GM19468 (cell line): Measurements from ENCODE around the gene STX1B.
A peak's percentile ranks its signal among the peaks of the same experiment; 100 is the strongest.

Source experiments
- ATAC-seq: cut with Tn5 transposase; IDR thresholded peaks from one replicate; pipeline ENCODE4 v1.9.1; 2021; ENCODE audit warnings: mild to moderate bottlenecking, moderate library complexity, moderate number of reproducible peaks; ENCODE audit not compliant: unreplicated experiment; ENCODE audit errors: extremely low read depth

STX1B gene

DNA sequence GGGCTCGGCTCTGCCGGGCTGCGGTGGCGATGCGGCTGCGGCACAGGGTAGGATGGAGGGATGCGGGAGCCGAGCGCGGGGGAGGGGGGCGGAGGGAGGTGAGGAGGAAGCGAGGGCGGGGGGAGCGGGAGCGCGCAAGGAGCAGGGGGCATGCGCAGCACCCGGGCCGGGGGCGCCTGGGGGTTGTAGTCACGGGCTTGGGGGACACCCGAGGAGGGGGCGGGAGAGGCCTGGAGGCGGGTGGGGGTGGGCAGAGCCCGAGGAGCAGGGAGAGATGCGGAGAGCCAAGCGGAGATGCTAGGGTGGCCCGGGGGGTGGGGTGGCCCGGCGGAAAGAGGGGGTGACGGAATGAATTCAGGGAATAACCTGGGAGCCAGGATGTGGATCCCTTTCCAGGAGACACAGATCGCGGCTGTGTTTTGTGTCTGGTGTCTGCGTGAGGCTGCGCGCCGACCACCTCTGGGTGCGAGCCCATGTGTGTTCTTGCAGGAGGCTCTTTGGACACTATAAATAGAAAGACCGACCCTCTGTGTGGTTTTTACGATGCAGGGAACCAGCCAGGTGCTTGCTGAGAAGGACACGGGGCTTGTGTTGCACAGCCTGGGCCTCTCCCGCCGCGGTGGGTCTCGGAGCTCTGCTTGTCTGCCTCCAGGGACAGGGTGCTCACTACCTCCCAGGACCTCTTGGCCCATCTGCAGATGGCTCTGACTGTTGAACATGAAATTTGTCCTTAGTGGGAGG, at the start of gene STX1B:
TSS of gene STX1B (minus strand) at position 54 of the 741 bp plus-strand sequence. CDS start 242 bp downstream, outside the sequence.
- no peak for ATAC-seq

DNA sequence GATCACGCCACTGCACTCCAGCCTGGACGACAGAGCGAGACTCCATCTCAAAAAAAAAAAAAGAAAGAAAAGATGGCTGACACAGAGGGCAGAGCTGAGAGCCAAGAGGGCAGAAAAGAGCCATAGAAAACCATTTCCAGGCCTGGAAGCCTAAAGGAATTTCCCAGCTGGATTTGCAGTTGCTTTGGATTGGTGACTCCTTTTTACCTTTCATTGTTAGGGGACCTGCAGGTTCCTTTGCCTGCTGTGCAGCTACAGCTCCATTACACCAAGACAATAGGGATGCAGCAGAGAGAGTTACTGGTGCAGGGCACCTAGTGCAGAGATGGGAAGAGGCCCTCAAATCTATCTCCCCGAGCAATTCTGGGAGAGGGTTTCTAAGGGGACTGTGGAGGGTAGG, 45.2 kb upstream of the STX1B start:
- ATAC-seq: no peak

DNA sequence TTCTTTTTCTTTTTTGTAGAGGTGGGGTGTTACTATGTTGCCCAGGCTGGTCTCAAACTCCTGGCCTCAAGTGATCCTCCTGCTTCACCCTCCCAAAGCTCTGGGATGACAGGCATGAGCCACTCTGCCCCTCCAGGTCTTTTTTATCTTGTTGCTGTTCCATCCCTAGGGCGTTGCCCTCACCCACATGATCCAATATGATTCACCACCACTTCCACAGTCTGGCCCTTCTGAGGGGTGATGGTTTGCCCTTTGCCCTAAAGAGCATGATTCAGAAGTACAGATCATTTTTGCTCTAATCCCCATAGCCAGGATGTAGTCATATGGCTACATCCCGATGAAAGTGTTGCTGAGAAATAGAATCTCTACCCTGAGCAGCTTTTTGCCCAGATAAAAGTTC, 41.7 kb upstream of the STX1B start:
- no peak for ATAC-seq

DNA sequence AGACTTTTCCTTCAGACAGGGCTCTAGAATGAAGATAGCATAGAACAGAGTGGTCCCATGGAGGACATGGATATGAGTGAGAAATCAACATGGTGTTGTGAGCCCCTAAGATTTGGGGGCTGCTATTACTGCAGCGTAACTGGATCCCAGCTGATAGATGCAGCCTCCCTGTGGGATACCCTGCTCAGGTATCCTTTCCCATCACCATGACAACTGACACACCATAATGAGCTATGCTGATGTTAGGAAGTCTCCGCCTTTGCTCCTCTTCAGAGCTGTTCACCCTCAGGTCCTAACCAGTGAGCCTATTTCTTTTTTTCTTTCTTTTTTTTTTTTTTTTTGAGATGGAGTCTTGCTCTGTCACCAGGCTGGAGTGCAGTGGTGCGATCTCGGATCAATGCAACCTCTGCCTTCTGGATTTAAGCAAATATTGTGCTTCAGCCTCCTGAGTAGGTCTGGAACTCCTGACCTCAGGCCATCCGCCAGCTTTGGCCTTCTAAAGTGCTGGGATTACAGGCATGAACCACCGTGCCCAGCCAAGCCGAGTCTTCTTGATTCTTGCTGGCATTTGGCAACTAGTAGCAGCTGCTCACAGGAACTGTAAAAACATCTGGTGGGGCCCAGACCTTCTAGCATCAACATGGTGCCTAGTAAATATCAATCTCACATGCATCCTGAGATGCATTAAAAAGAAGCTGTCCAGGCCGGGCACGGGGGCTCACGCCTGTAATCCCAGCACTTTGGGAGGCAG, 40.0 kb upstream of the STX1B start:
- ATAC-seq: no peak

DNA sequence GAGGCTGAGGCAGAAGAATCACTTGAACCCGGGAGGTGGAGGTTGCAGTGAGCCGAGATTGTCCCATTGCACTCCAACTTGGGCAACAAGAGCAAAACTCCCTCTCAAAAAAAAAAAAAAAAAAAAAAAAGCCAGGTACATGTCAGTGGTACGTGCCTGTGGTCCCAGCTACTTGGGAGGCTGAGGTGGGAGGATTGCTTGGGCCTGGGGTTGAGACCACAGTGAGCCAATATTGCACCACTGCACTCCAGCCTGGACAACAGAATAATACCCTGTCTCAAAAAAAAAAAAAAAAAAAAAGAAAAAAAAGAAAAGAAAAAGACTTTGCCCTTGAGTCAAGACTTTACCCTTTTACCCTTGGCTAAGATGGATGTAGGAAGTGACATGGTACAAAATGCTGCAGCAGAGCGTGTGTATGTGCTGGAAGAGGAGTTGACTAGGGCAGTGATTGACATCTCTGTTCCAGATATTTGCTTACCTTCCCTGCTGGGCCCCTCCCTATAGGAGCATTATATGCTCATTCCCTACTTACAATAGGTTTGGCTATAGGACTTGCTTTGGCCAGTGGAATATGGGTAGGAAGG, 33.6 kb upstream of the STX1B start:
- no peak for ATAC-seq

DNA sequence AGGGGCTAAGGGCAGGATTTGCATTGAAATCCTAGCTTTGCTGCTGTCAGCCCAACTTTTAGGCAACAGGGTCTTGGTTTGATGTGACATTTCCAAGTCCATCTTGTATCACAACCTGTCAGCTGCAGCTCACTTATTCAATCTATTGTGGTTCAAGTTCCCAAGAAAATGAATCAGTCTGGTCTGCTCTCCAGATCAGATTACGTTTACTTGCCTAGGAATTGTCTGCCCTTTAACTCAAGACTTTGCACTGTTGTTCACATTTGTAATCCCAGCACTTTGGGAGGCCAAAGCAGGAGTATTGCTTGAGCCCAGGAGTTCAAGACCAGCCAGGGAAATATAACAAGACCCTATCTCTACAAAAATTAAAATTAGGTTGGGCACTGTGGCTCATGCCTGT, 32.9 kb upstream of the STX1B start:
- no peak for ATAC-seq

DNA sequence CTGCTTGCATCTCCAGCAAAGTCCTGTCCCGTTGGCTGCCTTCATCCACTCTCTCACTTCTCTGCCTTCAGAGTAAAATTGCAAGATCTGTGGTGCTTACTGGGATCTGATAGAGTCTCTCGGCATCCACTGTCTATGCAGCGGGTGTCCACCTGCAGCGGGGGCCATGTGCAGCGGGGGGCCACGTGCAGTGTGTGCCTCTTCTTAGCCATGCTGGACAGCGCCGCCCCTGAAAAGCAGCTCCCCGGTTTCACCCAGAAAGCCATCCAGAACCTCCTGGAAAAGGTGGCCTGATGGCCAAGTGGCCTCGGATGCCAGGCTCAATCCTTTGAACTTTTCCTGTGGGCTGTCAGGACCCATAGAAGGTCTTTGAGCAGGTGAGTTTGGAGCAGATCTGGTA, 32.4 kb upstream of the STX1B start:
- no peak for ATAC-seq

DNA sequence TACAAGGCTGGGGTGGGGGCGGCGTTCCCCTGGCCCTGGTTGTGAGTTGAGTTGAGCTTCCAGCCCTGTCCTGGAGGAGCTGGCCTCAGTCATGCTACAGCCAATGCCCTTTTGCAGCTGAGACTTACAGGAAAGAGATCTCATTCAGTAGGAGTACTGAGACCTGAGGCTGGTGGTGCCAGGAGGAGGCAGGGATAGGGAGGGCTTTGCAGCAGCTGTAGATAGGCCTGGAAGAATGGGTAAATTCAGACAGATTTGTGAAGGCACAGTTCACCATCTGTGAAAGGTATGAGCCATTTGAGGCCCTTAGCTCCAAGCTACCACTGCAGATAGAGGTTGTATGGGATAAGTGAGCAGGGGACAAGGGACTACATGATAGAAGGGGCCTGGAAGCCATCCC, 28.6 kb upstream of the STX1B start:
- ATAC-seq: no peak

DNA sequence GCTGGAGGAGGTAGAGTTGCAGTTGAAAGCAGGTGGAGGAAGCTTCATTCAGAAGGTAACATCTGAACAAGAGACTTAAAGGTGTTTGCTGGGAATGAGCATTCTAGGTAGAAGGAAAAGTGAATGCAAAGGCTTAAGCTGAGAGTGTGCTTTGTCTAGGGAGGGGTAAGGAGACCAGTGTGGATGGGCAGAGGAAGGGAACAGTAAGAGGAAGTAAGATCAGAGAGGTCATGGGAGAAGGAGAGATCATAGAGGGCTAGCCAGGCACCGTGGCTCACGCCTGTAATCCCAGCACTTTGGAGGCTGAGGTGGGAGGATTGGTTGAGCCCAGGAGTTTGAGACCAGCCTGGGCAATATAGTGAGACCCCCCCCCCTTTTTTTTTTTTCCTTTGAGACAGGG, 26.3 kb upstream of the STX1B start:
- ATAC-seq: no peak

DNA sequence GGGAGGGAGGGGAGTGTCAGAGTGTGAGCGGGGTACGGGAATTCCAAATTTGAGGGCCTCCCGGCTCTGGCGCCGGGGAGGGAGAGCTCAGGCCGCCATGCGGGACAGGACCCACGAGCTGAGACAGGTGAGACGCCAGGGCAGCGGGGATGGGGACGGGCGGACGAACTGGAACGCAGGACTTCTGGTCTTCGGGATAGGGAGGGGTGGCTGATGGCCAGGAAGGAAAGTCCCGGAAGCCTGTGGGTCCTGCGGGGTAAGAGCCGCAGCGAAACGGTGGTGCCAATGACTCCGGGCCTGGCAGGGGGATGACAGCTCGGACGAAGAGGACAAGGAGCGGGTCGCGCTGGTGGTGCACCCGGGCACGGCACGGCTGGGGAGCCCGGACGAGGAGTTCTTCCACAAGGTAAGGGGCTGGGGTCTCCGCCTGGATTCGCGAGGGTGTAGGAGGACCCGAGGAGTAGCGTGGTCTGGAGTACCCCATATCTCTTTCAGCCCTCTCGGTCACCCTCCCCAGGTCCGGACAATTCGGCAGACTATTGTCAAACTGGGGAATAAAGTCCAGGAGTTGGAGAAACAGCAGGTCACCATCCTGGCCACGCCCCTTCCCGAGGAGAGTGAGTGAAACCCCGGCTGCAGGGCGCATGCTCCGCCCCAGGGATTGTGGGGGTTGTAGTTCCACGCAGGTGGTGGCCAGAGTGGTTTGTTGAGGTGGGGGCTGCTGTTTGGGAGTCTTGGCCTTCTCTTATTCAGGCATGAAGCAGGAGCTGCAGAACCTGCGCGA, 23.5 kb upstream of the STX1B start:
- no peak for ATAC-seq

DNA sequence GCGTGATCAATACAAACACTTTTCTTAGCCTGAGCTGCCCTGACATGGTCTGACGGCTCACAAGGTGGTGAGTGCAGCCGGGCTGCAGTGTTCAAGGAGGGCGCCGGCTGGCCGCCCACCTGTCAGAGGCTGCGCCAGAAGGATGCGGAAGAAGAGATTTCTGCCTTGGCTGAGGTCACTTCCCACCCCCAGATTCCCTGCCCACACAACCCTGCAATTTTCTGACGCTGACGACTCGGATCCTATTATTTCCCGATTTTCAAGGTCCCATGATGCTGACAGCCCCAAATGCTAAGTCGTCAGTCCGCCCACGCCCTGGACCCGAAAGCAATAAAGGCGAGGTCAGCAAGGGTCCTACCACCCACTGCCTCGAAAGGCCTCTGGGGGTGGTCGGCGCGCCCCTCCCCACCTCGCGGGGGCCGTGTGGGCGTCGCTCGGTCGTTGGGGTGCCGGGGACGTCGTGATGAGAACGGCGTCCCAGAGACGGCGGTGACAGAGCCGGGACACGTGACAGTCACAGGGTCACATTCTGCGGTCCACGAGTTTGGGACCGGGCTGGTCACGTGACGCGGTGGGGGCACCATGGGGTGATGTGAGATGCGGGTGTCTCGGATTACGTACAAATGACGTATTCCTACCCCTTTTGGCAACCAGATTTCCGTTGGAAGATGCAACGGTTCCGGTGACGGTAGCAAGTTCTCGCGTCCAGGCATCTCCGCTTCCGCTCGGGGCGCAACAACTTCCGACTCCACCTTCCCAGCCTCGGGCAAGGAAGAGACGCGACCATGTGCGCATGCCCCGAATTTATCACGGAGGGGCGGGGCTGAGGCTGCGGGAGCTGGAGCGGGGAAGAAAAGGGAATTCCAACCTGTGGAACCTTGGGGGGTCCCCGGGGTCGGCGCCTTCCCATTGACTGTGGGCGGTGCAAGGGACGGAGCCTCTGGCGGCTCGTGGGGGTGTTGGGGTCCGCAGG, 22.6 kb upstream of the STX1B start, which contains the start of gene STX4:
TSS of gene STX4 (plus strand) at position 823 of the 973 bp plus-strand sequence. CDS start 248 bp downstream, outside the sequence.
- ATAC-seq: peak; percentile 71

DNA sequence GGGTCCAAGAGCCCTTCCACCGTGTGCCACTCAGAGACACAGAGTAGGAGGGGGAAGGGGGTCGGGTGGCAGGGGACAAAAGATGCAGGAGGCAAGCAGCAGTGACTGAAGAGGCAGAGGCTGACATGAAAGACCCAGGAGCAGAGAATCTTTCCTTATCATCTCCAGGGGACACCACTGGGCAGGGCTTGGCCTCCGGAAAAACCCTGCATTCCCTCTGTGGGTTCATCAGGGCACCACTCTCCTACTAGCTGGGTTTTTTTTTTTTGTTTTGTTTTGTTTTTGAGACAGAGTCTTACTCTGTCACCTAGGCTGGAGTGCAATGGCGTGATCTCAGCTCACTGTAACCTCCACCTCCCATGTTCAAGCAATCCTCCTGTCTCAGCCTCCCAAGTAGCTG, 20.8 kb upstream of the STX1B start:
- ATAC-seq: no peak

DNA sequence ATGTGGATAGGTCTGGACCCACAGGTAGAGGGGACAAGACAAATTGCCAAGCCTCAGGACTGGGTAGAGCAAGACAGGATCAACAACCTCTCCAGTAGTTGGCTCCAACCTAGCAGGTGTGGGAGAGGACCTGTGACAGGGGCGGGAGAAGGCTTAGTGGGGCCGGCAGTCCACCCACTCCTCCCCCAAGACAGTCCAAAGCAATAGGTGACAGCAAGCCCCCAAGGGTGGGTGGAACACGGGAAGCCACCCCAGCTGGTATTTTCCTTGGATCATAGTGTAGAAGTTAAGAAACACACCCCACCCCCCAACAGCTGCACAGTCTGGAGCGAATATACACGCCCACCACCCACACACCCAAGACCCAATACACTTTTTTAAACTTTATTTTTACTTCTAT, 18.8 kb upstream of the STX1B start:
- no peak for ATAC-seq

DNA sequence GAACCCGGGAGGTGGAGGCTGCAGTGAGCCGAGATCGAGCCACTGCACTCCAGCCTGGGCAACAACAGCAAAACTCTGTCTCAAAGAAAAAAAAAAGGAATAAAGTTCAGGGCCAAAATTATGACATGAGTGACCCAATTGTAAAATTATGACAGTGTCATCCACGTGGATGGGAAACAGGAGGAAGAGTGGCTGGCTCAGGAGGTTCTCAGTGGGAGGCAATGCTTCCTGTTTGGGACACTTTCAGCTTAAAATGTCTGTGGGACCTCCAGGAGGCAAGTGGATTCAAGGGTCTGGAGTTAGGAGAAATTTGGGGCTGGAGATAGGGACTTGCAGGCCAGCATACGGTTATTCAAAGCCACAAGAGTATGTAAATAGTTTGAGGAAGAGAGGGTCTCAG, 14.9 kb upstream of the STX1B start:
- ATAC-seq: no peak

DNA sequence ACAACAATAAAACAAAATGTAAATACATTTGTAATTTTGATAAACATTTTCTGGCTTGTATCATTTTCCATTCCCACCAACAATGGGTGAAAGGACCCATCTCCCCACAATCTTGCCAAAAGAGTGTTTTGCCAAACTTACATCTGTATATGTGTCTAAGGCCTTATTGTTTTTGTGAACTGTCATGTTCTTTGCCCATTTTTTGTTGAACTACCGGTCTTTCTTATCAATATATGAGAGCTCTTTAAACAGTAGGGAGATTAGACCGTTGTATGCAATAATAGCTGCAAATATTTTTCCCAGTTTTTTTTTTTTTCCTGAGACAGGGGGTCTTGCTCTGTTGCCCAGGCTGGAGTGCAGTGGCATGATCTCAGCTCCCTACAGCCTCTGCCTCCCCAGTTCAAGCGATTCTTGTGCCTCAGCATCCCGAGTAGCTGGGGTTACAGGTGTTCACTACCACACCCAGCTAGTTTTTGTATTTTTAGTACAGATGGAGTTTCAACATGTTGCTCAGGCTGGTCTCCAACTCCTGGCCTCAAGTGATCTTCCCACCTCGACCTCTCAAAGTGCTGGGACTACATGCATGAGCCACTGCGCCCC, 13.3 kb upstream of the STX1B start:
- ATAC-seq: no peak

DNA sequence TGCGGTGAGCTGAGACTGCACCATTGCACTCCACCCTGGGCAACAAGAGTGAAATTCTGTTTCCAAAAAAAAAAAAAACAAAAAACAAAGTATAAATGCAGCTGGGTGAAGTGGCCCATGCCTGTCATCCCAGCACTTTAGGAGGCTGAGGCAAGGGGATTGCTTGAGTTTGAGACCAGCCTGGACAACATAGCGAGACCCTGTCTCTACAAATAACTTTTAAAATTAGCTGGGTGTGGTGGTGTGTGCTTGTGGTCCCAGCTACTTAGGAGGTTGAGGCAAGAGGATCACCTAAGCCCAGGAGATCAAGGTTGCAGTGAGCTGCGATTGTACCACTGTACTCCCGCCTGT, 12.8 kb upstream of the STX1B start:
- no peak for ATAC-seq

DNA sequence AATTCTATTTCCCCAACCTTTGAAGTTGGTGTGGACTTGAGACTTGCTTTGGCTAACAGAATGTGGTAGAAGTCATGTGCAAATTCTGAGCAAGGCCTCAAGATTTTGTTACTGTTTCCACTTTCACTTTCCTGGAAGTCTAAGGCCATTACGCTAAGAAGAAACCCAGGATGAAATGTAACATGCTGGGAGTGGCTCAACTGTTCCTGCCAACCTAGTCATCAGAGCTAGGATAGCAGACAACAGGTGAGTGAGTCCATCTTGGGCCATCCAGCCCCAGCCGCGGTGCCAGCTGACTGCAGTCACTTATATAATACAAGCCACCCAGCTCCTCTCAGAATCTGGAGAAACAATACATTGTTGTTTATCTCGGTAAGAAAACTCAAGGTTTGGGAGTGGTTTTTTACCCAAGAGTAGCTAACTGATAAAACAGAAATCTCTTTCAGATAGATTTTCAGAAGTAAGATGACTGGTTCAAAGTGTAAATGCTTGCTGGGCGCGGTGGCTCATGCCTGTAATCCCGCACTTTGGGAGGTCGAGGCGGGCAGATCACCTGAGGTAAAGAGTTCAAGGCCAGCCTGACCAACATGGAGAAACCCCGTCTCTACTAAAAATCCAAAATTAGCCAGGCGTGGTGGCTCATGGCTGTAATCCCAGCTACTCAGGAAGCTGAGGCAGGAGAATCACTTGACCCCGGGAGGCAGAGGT, 12.3 kb upstream of the STX1B start:
- ATAC-seq: no peak

DNA sequence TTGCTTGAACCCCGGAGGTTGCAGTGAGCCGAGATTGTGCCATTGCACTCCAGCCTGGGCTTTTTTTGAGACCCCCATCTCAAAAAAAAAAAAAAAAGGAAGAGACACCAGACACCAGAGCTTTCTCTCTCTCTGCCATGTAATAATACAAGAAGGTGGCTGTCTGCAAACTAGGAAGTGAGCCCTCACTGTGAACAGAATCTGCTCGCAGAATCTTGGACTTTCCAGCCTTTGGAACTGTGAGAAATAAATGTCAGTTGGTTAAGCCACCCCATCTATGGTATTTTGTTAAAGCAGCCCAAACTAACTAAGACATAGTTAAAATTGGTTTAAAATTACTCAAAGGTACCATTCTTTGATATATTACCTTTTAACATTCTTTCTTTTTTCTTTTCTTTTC, 10.1 kb upstream of the STX1B start:
- no peak for ATAC-seq
